HCT116 (cell line): Measurements from ENCODE around the gene GAK. TPM values are rescaled to one million over a fixed set of nuclear protein-coding genes. Genes with fewer than 3 reads are reported as not detected.

Source experiments
- ATAC-seq: fragments of 200-7000 bp; cut with Tn5 transposase; 2 replicates; pipeline ENCODE4 v1.9.1; 2020; ENCODE audit warnings: mild to moderate bottlenecking, moderate library complexity
- BruUV-seq: library from RNA; stranded (reverse); fragments of 400-500 nt; replicated peaks from 2 replicates; lab custom pipeline; 2021; lab: Mats Ljungman, UMichigan
- CTCF ChIA-PET: fragments of 300-600 bp; sonication (Branson Sonifier 250); formaldehyde crosslinking; loops from one replicate; lab custom pipeline; 2021; ENCODE audit warnings: antibody characterized with exemption; lab: Charles Lee
- POLR2A ChIA-PET: fragments of 300-600, 350-600 bp; sonication (Branson Sonifier 250); formaldehyde crosslinking; loops from one replicate; lab custom pipeline; 2021; ENCODE audit warnings: antibody characterized with exemption; lab: Charles Lee
- RAD21 ChIA-PET, 2 experiments: fragments of 300-600 bp; sonication (Branson Sonifier 250); formaldehyde crosslinking; loops; one replicate each; lab custom pipeline; 2023; ENCODE audit warnings: low total read pairs in 2 of 2; ENCODE audit not compliant: uncharacterized antibody in 2 of 2, unreplicated experiment in 2 of 2, low non-redundant PET in 1 of 2; lab: Charles Lee
- DNase-seq: peaks from one replicate; pipeline ENCODE4 v3.0.0-alpha.2; 2010; ENCODE audit warnings: low read depth, low spot score
- H2AFZ ChIP-seq: fragments of 200-600 bp; shearing (Covaris generic), sonication (generic); 2 replicates; pipeline ENCODE4 v1.6.1; 2017; ENCODE audit warnings: low read depth, mixed run types, mixed read lengths, antibody characterized with exemption, low read length; ENCODE audit not compliant: poor library complexity, severe bottlenecking
- H3K27ac ChIP-seq: 2 replicates; pipeline ENCODE4 v1.5.1; 2012; ENCODE audit warnings: low read depth, low read length
- H3K27me3 ChIP-seq: fragments of 200-600 bp; sonication (generic); 2 replicates; pipeline ENCODE4 v1.6.1; 2016; ENCODE audit warnings: mixed run types, low read length, mixed read lengths; ENCODE audit not compliant: insufficient read depth
- H3K36me3 ChIP-seq, 2 experiments: fragments of 200-500 bp in 1 of 2; fragments of 200-600 bp in 1 of 2; sonication (Bioruptor generic) in 1 of 2; sonication (generic) in 1 of 2; 2 replicates each; pipeline versions ENCODE4 v1.5.1 to v1.6.1; 2014 to 2016; ENCODE audit warnings: low read length in 2 of 2, inconsistent platforms in 1 of 2, mixed read lengths in 1 of 2, mixed run types in 1 of 2; ENCODE audit not compliant: insufficient read depth in 2 of 2, control insufficient read depth in 1 of 2
- H3K4me1 ChIP-seq, 2 experiments: fragments of 200-600 bp in 1 of 2; sonication (generic) in 1 of 2; 2 replicates each; pipeline versions ENCODE4 v1.5.1 to v1.6.1; 2012 to 2017; ENCODE audit warnings: low read length in 2 of 2, inconsistent platforms in 1 of 2, mild to moderate bottlenecking in 1 of 2, mixed read lengths in 1 of 2, mixed run types in 1 of 2, moderate library complexity in 1 of 2; ENCODE audit not compliant: insufficient read depth in 2 of 2, control insufficient read depth in 1 of 2
- H3K4me2 ChIP-seq: fragments of 200-600 bp; sonication (generic); 2 replicates; pipeline ENCODE4 v1.6.1; 2017; ENCODE audit warnings: mixed run types, low read length, mixed read lengths
- H3K4me3 ChIP-seq, 2 experiments: fragments of 200-600 bp in 1 of 2; sonication (generic) in 1 of 2; replicated peaks in 1 of 2; 2 replicates each; pipeline ENCODE4 v1.5.1; 2011 to 2016; ENCODE audit warnings: low read length in 2 of 2, control low read depth in 1 of 2, low read depth in 1 of 2, mild to moderate bottlenecking in 1 of 2, mixed read lengths in 1 of 2, mixed run types in 1 of 2
- H3K79me2 ChIP-seq: fragments of 200-600 bp; sonication (generic); 2 replicates; pipeline ENCODE4 v1.6.1; 2017; ENCODE audit warnings: mild to moderate bottlenecking, mixed run types, low read length, moderate library complexity, mixed read lengths; ENCODE audit not compliant: insufficient read depth
- H3K9ac ChIP-seq: fragments of 200-600 bp; sonication (generic); 2 replicates; pipeline ENCODE4 v1.6.1; 2016; ENCODE audit warnings: low read length, mixed read lengths
- H3K9me2 ChIP-seq: fragments of 200-600 bp; sonication (generic), shearing (Covaris generic); 2 replicates; pipeline ENCODE4 v1.6.1; 2017; ENCODE audit warnings: mixed run types, mild to moderate bottlenecking, moderate library complexity; ENCODE audit not compliant: insufficient read depth
- H3K9me3 ChIP-seq, 2 experiments: fragments of 200-500 bp in 1 of 2; fragments of 200-600 bp in 1 of 2; sonication (Bioruptor generic) in 1 of 2; sonication (generic) in 1 of 2; 2 replicates each; pipeline ENCODE4 v1.6.1; 2014 to 2017; ENCODE audit warnings: low read length in 2 of 2, mixed read lengths in 2 of 2, inconsistent platforms in 1 of 2, low read depth in 1 of 2, mild to moderate bottlenecking in 1 of 2, mixed run types in 1 of 2, moderate library complexity in 1 of 2; ENCODE audit not compliant: control insufficient read depth in 1 of 2, insufficient read depth in 1 of 2
- H4K20me1 ChIP-seq: fragments of 200-600 bp; sonication (generic), shearing (Covaris generic); 2 replicates; pipeline ENCODE4 v1.6.1; 2017; ENCODE audit warnings: mixed run types, mild to moderate bottlenecking, moderate library complexity; ENCODE audit not compliant: insufficient read depth
- ATF3 ChIP-seq: IDR thresholded peaks from 2 replicates; pipeline ENCODE4 v1.6.1; 2012
- CBX3 ChIP-seq: IDR thresholded peaks from 2 replicates; pipeline ENCODE4 v1.6.1; 2012; ENCODE audit warnings: low read depth
- CEBPB ChIP-seq: IDR thresholded peaks from 2 replicates; pipeline ENCODE4 v1.6.1; 2012; ENCODE audit warnings: low read depth
- CTCF ChIP-seq, 3 experiments: fragments of 200-600 bp in 1 of 3; sonication (generic) in 1 of 3; IDR thresholded peaks in 2 of 3; conservative IDR thresholded peaks in 1 of 3; 2 replicates each; pipeline ENCODE4 v1.5.1; 2012 to 2017; ENCODE audit warnings: low read depth in 2 of 3, low read length in 2 of 3, antibody characterized with exemption in 1 of 3, borderline replicate concordance in 1 of 3, control low read depth in 1 of 3, mild to moderate bottlenecking in 1 of 3, mixed read lengths in 1 of 3, mixed run types in 1 of 3, moderate library complexity in 1 of 3; ENCODE audit not compliant: insufficient read depth in 1 of 3
- EZH2 ChIP-seq: fragments of 200-600 bp; sonication (generic); IDR thresholded peaks from 2 replicates; pipeline ENCODE4 v1.6.1; 2017; ENCODE audit warnings: antibody characterized with exemption, mixed run types
- EZH2phosphoT487 ChIP-seq: fragments of 200-600 bp; IDR thresholded peaks from 2 replicates; pipeline ENCODE4 v1.6.1; 2018; ENCODE audit warnings: antibody characterized with exemption, borderline replicate concordance
- FOSL1 ChIP-seq: IDR thresholded peaks from 2 replicates; pipeline ENCODE4 v1.6.1; 2012; ENCODE audit warnings: low read depth
- JUND ChIP-seq: IDR thresholded peaks from 2 replicates; pipeline ENCODE4 v1.6.1; 2012
- MAX ChIP-seq: IDR thresholded peaks from 2 replicates; pipeline ENCODE4 v1.6.1; 2012
- REST ChIP-seq: IDR thresholded peaks from 2 replicates; pipeline ENCODE4 v1.6.1; 2012; ENCODE audit warnings: low read depth
- SP1 ChIP-seq: IDR thresholded peaks from 2 replicates; pipeline ENCODE4 v1.6.1; 2012; ENCODE audit warnings: low read depth
- SRF ChIP-seq: IDR thresholded peaks from 2 replicates; pipeline ENCODE4 v1.6.1; 2012; ENCODE audit warnings: low read depth
- TCF7L2 ChIP-seq: IDR thresholded peaks from 2 replicates; pipeline ENCODE4 v1.7.0; 2011; ENCODE audit warnings: borderline replicate concordance, inconsistent platforms; ENCODE audit not compliant: insufficient read depth, insufficient read length; ENCODE audit errors: extremely low read depth
- ZBTB33 ChIP-seq: IDR thresholded peaks from 2 replicates; pipeline ENCODE4 v1.6.1; 2011; ENCODE audit warnings: mild to moderate bottlenecking, low read length, moderate library complexity; ENCODE audit not compliant: insufficient replicate concordance; ENCODE audit errors: extremely low read depth
- ZFX ChIP-seq: fragments of 450-650 bp; IDR thresholded peaks from 2 replicates; pipeline ENCODE4 v1.6.1; 2017
- ZNF274 ChIP-seq: fragments of 200-500 bp; sonication (Bioruptor generic); IDR thresholded peaks from 2 replicates; pipeline ENCODE4 v1.6.1; 2014; ENCODE audit warnings: mild to moderate bottlenecking, low read depth, low read length, inconsistent platforms
- intact Hi-C: fragments of 100-400 bp; cut with micrococcal nuclease; formaldehyde crosslinking; loops from 2 replicates; pipeline ENCODE4 v1.10.0; 2022
- total RNA-seq: library from RNA; stranded (reverse); gene quantifications from one replicate; pipeline ENCODE4 v1.2.1, GENCODE V29; 2021; ENCODE audit not compliant: unreplicated experiment

The GAK gene
- total RNA-seq, 1 experiment from 2014 or later: 123 TPM

GRCh38 chr4:874056-874455 is 58.1 kb downstream of the GAK start:
- intact Hi-C loops: no loop called here
- ChIA-PET CTCF (no interaction called here), POLR2A (no interaction called here), RAD21 (no interaction called here)
- Histone ChIP-seq H3K27me3 (no peaks in the 10 kb centered on the region), H3K4me3 (no peak overlapping the region), H3K9me3 (no peaks in the 10 kb centered on the region), H4K20me1 (no peaks in the 10 kb centered on the region), H3K27ac (no peak overlapping the region), H3K4me1 (no peaks in the 10 kb centered on the region), H3K9me2 (no peaks in the 10 kb centered on the region), H3K4me2 (no peak overlapping the region), H2AFZ (no peak overlapping the region), H3K36me3 (peaks cover 5 to 22% of the 10 kb centered on the region in 2 experiments; a peak in 3 of 4 replicates), H3K9ac (no peak overlapping the region), H3K79me2 (no peaks in the 10 kb centered on the region)
- DNase-seq: no peak
- TF ChIP-seq CEBPB (no peak), JUND (no peak), REST (no peak), EZH2phosphoT487 (no peak), TCF7L2 (no peak), SP1 (no peak), CTCF (IDR thresholded peaks at IDR 0.05 in 2 of 3, conservative IDR thresholded peaks at IDR 0.05 in 1 of 3; ENCODE audit: borderline replicate concordance in 1 of 3, insufficient read depth in 1 of 3, low read depth in 2 of 3, low read length in 2 of 3) (no peak), ZFX (no peak), ZBTB33 (no peak), CBX3 (no peak), ATF3 (no peak), EZH2 (no peak), SRF (no peak), FOSL1 (no peak), MAX (no peak), ZNF274 (no peak)
- no TSS peak for BruUV-seq
- ATAC-seq: no peak
